ENCODE results near the gene IMMT. TPM values are rescaled to one million over a fixed set of nuclear protein-coding genes. Genes with fewer than 3 reads are reported as not detected.

Gene IMMT
- total and polyA plus RNA-seq, 2 experiments from 2014 or later: 71.0 to 96.7 TPM

GRCh38 chr2:86225581-86225980, 30.3 kb upstream of the IMMT start (continued):
- no peak for TF ChIP-seq REST (IDR thresholded peaks at IDR 0.05; ENCODE audit: unreplicated experiment)
- no peak for TF ChIP-seq ETS1 (IDR thresholded peaks at IDR 0.05)
- no peak for TF ChIP-seq JUNB (IDR thresholded peaks at IDR 0.05; ENCODE audit: unreplicated experiment)
- no peak for TF ChIP-seq CREB1 (CRISPR knock-in tag; IDR thresholded peaks at IDR 0.05; ENCODE audit: low read depth)
- TF ChIP-seq NANOG (IDR thresholded peaks at IDR 0.05; ENCODE audit: borderline replicate concordance): no peak
- TF ChIP-seq ZNF331 (CRISPR knock-in tag; IDR thresholded peaks at IDR 0.05; ENCODE audit: low read depth): no peak

- no peaks in the 10 kb centered on the region for H3K36me3 Mint-ChIP-seq (ENCODE audit: low read depth)
- TF ChIP-seq ZNF114 (CRISPR knock-in tag; IDR thresholded peaks at IDR 0.05) (no peak), JUNB (IDR thresholded peaks at IDR 0.05; ENCODE audit: unreplicated experiment) (no peak), CREB1 (CRISPR knock-in tag; IDR thresholded peaks at IDR 0.05; ENCODE audit: low read depth) (no peak), ETS1 (IDR thresholded peaks at IDR 0.05) (no peak), ZNF462 (CRISPR knock-in tag; IDR thresholded peaks at IDR 0.05) (no peak), EZH2 (IDR thresholded peaks at IDR 0.05; ENCODE audit: low read depth, unreplicated experiment) (no peak), NANOG (IDR thresholded peaks at IDR 0.05; ENCODE audit: borderline replicate concordance) (no peak), ZNF331 (CRISPR knock-in tag; IDR thresholded peaks at IDR 0.05; ENCODE audit: low read depth) (no peak), POLR2AphosphoS5 (IDR thresholded peaks at IDR 0.05; ENCODE audit: low read depth) (no peak), STAT1 (IDR thresholded peaks at IDR 0.05; ENCODE audit: unreplicated experiment) (no peak)
These were observed 29.5 kb upstream of the IMMT start for GRCh38 chr2:86224645-86225355.

More at GRCh38 chr2:86224645-86225355, 29.5 kb upstream of the IMMT start:
- no peaks in the 10 kb centered on the region for H3K27me3 ChIP-seq (ENCODE audit: insufficient read depth)
- no peak overlapping the region for H3K4me3 ChIP-seq
- H3K27ac ChIP-seq (ENCODE audit: low read depth): no peak overlapping the region
- Mint-ChIP-seq H3K27ac (no peak overlapping the region), H3K4me1 (peaks cover 22% of the 10 kb centered on the region), H3K4me3 (no peak overlapping the region), H3K27me3 (ENCODE audit: insufficient read depth, low read depth, poor library complexity) (peaks cover 8% of the 10 kb centered on the region), H3K9me3 (no peaks in the 10 kb centered on the region)
- H3K79me2 ChIP-seq (replicated peaks; ENCODE audit: insufficient read depth): no peaks in the 10 kb centered on the region
- no peaks in the 10 kb centered on the region for H3K36me3 ChIP-seq (ENCODE audit: insufficient read depth)
- no peak overlapping the region for H3K4me2 ChIP-seq
- DNase-seq (ENCODE audit: low spot score): no peak
- no peaks in the 10 kb centered on the region for H4K20me1 ChIP-seq (replicated peaks; ENCODE audit: insufficient read depth)
- no peaks in the 10 kb centered on the region for H3F3A ChIP-seq (replicated peaks; ENCODE audit: low read depth)
- no peaks in the 10 kb centered on the region for H3K9me2 ChIP-seq (ENCODE audit: insufficient read depth)
- no peak overlapping the region for H2AFZ ChIP-seq
- ATAC-seq: no peak
- no peaks in the 10 kb centered on the region for H3K4me1 ChIP-seq (ENCODE audit: insufficient read depth)
